Measurements from ENCODE around the gene MUC20. TPM values are rescaled to one million over a fixed set of nuclear protein-coding genes. Genes with fewer than 3 reads are reported as not detected.
"Not testable (repeated sequence)": the region's sequence is repeated elsewhere in the genome, so short reads cannot be mapped to it uniquely, and the experiment has no call there.

The MUC20 gene
- polyA plus RNA-seq, 1 donor from 2014 or later, result 3.0 TPM

GRCh38 chr3:195683722-195684526 lies 36.9 kb upstream of the MUC20 start:
- H3K9me2 ChIP-seq (ENCODE audit: insufficient read depth, low read length); H3K36me3 ChIP-seq (ENCODE audit: insufficient read depth, low read length); H3F3A ChIP-seq (ENCODE audit: insufficient read depth, low read length, poor library complexity, severe bottlenecking); H3K27me3 ChIP-seq (ENCODE audit: insufficient read depth, low read depth, low read length); H3K4me3 ChIP-seq (ENCODE audit: low read length); H4K20me1 ChIP-seq (ENCODE audit: insufficient read depth); H3K79me2 ChIP-seq (replicated peaks; ENCODE audit: insufficient read depth, low read length); H3K27ac ChIP-seq (ENCODE audit: low read length); H3K9ac ChIP-seq (ENCODE audit: low read length); H2AFZ ChIP-seq (ENCODE audit: low read depth, low read length); H3K9me3 ChIP-seq (ENCODE audit: low read length); H3K4me2 ChIP-seq (ENCODE audit: low read length): not testable (repeated sequence)

GRCh38 chr3:195684527-195685257 lies 36.1 kb upstream of the MUC20 start:
- H3K79me2 ChIP-seq (replicated peaks; ENCODE audit: insufficient read depth, low read length); H3K27me3 ChIP-seq (ENCODE audit: insufficient read depth, low read depth, low read length); H3K4me2 ChIP-seq (ENCODE audit: low read length); H2AFZ ChIP-seq (ENCODE audit: low read depth, low read length); H3K4me3 ChIP-seq (ENCODE audit: low read length); H3K9me2 ChIP-seq (ENCODE audit: insufficient read depth, low read length); H3K9me3 ChIP-seq (ENCODE audit: low read length); H4K20me1 ChIP-seq (ENCODE audit: insufficient read depth); H3K27ac ChIP-seq (ENCODE audit: low read length); H3F3A ChIP-seq (ENCODE audit: insufficient read depth, low read length, poor library complexity, severe bottlenecking); H3K36me3 ChIP-seq (ENCODE audit: insufficient read depth, low read length); H3K9ac ChIP-seq (ENCODE audit: low read length): not testable (repeated sequence)

- not testable (repeated sequence) for H3K4me2 ChIP-seq (ENCODE audit: low read length); H4K20me1 ChIP-seq (ENCODE audit: insufficient read depth); H3K27ac ChIP-seq (ENCODE audit: low read length); H3K79me2 ChIP-seq (replicated peaks; ENCODE audit: insufficient read depth, low read length); H3K27me3 ChIP-seq (ENCODE audit: insufficient read depth, low read depth, low read length); H3F3A ChIP-seq (ENCODE audit: insufficient read depth, low read length, poor library complexity, severe bottlenecking); H3K9me2 ChIP-seq (ENCODE audit: insufficient read depth, low read length); H3K9ac ChIP-seq (ENCODE audit: low read length); H3K4me3 ChIP-seq (ENCODE audit: low read length); H2AFZ ChIP-seq (ENCODE audit: low read depth, low read length); H3K36me3 ChIP-seq (ENCODE audit: insufficient read depth, low read length); H3K9me3 ChIP-seq (ENCODE audit: low read length)
Measured at GRCh38 chr3:195686537-195687208, 34.1 kb upstream of the MUC20 start.

GRCh38 chr3:195687209-195687760 lies 33.5 kb upstream of the MUC20 start:
- not testable (repeated sequence) for H3F3A ChIP-seq (ENCODE audit: insufficient read depth, low read length, poor library complexity, severe bottlenecking); H3K36me3 ChIP-seq (ENCODE audit: insufficient read depth, low read length); H3K79me2 ChIP-seq (replicated peaks; ENCODE audit: insufficient read depth, low read length); H3K27me3 ChIP-seq (ENCODE audit: insufficient read depth, low read depth, low read length); H3K4me3 ChIP-seq (ENCODE audit: low read length); H3K9me2 ChIP-seq (ENCODE audit: insufficient read depth, low read length); H4K20me1 ChIP-seq (ENCODE audit: insufficient read depth); H2AFZ ChIP-seq (ENCODE audit: low read depth, low read length); H3K9me3 ChIP-seq (ENCODE audit: low read length); H3K27ac ChIP-seq (ENCODE audit: low read length); H3K4me2 ChIP-seq (ENCODE audit: low read length); H3K9ac ChIP-seq (ENCODE audit: low read length)

- not testable (repeated sequence) for H2AFZ ChIP-seq (ENCODE audit: low read depth, low read length); H3K9me3 ChIP-seq (ENCODE audit: low read length); H3K9me2 ChIP-seq (ENCODE audit: insufficient read depth, low read length); H3K27ac ChIP-seq (ENCODE audit: low read length); H3K79me2 ChIP-seq (replicated peaks; ENCODE audit: insufficient read depth, low read length); H3K9ac ChIP-seq (ENCODE audit: low read length); H3F3A ChIP-seq (ENCODE audit: insufficient read depth, low read length, poor library complexity, severe bottlenecking); H3K4me2 ChIP-seq (ENCODE audit: low read length); H3K27me3 ChIP-seq (ENCODE audit: insufficient read depth, low read depth, low read length); H3K36me3 ChIP-seq (ENCODE audit: insufficient read depth, low read length); H3K4me3 ChIP-seq (ENCODE audit: low read length); H4K20me1 ChIP-seq (ENCODE audit: insufficient read depth)
Measured at GRCh38 chr3:195688471-195689183, 32.2 kb upstream of the MUC20 start.

- H4K20me1 ChIP-seq (ENCODE audit: insufficient read depth); H3K9ac ChIP-seq (ENCODE audit: low read length); H3K4me3 ChIP-seq (ENCODE audit: low read length); H3K4me2 ChIP-seq (ENCODE audit: low read length); H3K27ac ChIP-seq (ENCODE audit: low read length); H3K27me3 ChIP-seq (ENCODE audit: insufficient read depth, low read depth, low read length); H3K9me2 ChIP-seq (ENCODE audit: insufficient read depth, low read length); H3F3A ChIP-seq (ENCODE audit: insufficient read depth, low read length, poor library complexity, severe bottlenecking); H3K9me3 ChIP-seq (ENCODE audit: low read length); H2AFZ ChIP-seq (ENCODE audit: low read depth, low read length); H3K79me2 ChIP-seq (replicated peaks; ENCODE audit: insufficient read depth, low read length); H3K36me3 ChIP-seq (ENCODE audit: insufficient read depth, low read length): not testable (repeated sequence)
Measured at GRCh38 chr3:195689184-195690070, 31.4 kb upstream of the MUC20 start.
